Measurements from ENCODE around the gene ERBB2.

The ERBB2 gene

GRCh38 chr17:39661744-39662541, 37.9 kb upstream of the ERBB2 start:
- no peak for TF ChIP-seq CTCF (IDR thresholded peaks at IDR 0.05; ENCODE audit: low read depth, low read length)
- in situ Hi-C loops (cut with HindIII; ENCODE audit: low sequenced_read_pairs) = no loop called here
- no peak for DNase-seq (ENCODE audit: low read depth, low spot score)
- no peak overlapping the region for H3K4me3 ChIP-seq (ENCODE audit: low read depth, low read length)

- TF ChIP-seq CTCF (IDR thresholded peaks at IDR 0.05; ENCODE audit: low read depth, low read length) = no peak
Observed at GRCh38 chr17:39662551-39663339, 37.1 kb upstream of the ERBB2 start.

GRCh38 chr17:39663340-39663687, 36.5 kb upstream of the ERBB2 start:
- TF ChIP-seq CTCF (IDR thresholded peaks at IDR 0.05; ENCODE audit: low read depth, low read length) = no peak
- DNase-seq (ENCODE audit: low read depth, low spot score) = no peak
- no peak overlapping the region for H3K4me3 ChIP-seq (ENCODE audit: low read depth, low read length)
- in situ Hi-C loops (cut with HindIII; ENCODE audit: low sequenced_read_pairs) = no loop called here

More at GRCh38 chr17:39662551-39663339, 37.1 kb upstream of the ERBB2 start:
- no peak for DNase-seq (ENCODE audit: low read depth, low spot score)
- in situ Hi-C loops (cut with HindIII; ENCODE audit: low sequenced_read_pairs) = no loop called here
- H3K4me3 ChIP-seq (ENCODE audit: low read depth, low read length) = no peak overlapping the region

GRCh38 chr17:39663688-39664580, 35.9 kb upstream of the ERBB2 start:
- no peak for TF ChIP-seq CTCF (IDR thresholded peaks at IDR 0.05; ENCODE audit: low read depth, low read length)
- DNase-seq (ENCODE audit: low read depth, low spot score) = no peak
- H3K4me3 ChIP-seq (ENCODE audit: low read depth, low read length) = no peak overlapping the region
- in situ Hi-C loops (cut with HindIII; ENCODE audit: low sequenced_read_pairs) = no loop called here

- no peak for TF ChIP-seq CTCF (IDR thresholded peaks at IDR 0.05; ENCODE audit: low read depth, low read length)
- DNase-seq (ENCODE audit: low read depth, low spot score) = no peak
- in situ Hi-C loops (cut with HindIII; ENCODE audit: low sequenced_read_pairs) = no loop called here
- no peak within 1 kb of the TSS for H3K4me3 ChIP-seq (ENCODE audit: low read depth, low read length)
Observed at GRCh38 chr17:39664581-39665561, 35.0 kb upstream of the ERBB2 start, which contains the start of gene TCAP. TSS of gene TCAP (plus strand) at chr17:39665349. CDS start at chr17:39665360, 11 bp downstream.
